Left renal cortex interstitium (tissue), 4 donors: ENCODE measurements around the gene PCDH1. TPM values are rescaled to one million over a fixed set of nuclear protein-coding genes. Genes with fewer than 3 reads are reported as not detected.
A peak's percentile ranks its signal among the peaks of the same experiment; 100 is the strongest.

Experiments used
- DNase-seq, 4 donors: peaks; one replicate each; pipeline ENCODE4 v3.0.0-alpha.2; 2013; ENCODE audit warnings: low read depth in 4 of 4, low spot score in 2 of 4, missing footprints in 1 of 4
- polyA plus RNA-seq, 4 donors: library from polyadenylated mRNA; unstranded; fragments of 120-200 nt; gene quantifications; one replicate each; pipeline ENCODE4 v1.2.1, GENCODE V29; 2013; ENCODE audit not compliant: insufficient read length in 4 of 4

PCDH1 gene
- polyA plus RNA-seq, 4 donors, result 19.7 to 29.1 (median 26.9) TPM

- DNase-seq, result no peak
Measured at GRCh38 chr5:141857226-141857625, 21.0 kb downstream of the PCDH1 start.

- no peak for DNase-seq
Measured at GRCh38 chr5:141856037-141856790, 22.0 kb downstream of the PCDH1 start.

GRCh38 chr5:141855265-141856036, 22.8 kb downstream of the PCDH1 start:
- DNase-seq, result no peak

DNA sequence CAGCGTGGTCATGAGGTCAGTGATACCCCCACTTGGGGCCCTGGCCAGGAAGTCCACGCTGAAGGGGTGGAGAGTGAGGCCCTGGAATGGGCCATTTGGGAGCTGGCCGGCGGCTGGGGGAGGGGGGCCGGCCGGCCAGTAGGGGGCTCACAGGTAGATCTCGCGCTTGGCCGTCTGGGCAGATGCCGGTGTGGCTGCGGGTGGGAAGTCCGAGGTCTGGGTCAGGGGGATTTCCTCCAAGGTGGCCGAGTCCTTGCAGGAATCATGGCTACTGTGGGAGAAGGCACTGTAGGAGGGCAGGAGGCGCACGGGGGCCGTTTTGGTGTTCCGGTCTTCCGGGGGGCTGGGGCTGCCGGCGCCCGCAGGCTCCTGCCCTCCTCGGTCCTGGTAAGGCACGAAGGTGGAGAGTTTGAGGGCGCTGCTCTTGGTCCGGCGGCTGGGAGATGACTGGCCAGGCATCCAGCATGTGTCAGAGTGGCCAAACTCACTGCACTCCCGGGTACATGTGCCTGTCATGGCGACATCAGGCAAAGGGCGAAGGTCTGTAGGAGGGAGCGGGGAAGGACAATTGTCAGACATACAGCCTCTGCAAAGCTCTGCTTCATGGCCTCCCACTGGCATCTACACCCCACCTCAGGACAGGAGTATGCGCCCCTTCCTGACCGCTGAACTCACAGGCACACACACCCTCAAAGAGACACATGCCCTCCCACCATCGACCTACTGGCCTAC, 24.1 kb downstream of the PCDH1 start:
- DNase-seq, result no peak

GRCh38 chr5:141852448-141852847, 25.8 kb downstream of the PCDH1 start:
- DNase-seq, result no peak

DNA sequence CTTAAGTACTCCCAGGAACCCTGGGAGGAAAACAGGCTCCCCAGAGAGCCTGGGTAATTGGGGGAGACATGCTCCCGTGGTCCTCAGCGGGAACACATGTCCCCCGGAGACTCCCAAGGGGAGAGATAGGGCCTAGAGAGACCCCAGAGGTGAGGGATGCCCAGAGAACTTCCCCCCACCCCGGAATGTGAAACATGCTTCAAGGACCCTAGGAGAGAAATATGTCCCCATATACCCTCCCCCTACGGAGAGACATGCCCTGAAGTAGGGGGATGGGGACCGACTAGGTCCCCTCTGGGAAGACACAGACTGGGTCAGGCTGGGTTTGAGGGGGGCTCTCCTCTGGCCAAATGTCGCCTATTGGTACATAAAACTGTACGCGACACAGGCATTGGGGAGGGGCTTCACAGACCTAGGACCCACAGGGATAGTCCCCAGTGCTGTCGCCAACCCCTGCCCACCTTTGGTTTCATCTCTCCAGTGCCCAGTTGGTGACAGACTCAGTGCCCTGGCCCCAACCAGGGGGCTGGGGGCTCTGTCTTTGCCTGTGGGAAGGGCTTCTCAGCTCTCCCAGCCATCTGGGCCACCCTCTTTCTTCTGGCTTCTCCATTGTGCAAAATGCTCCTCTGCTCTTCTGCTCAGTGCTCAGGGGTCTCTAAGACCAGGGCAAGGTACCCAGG, 26.9 kb downstream of the PCDH1 start:
- DNase-seq, result no peak

DNA sequence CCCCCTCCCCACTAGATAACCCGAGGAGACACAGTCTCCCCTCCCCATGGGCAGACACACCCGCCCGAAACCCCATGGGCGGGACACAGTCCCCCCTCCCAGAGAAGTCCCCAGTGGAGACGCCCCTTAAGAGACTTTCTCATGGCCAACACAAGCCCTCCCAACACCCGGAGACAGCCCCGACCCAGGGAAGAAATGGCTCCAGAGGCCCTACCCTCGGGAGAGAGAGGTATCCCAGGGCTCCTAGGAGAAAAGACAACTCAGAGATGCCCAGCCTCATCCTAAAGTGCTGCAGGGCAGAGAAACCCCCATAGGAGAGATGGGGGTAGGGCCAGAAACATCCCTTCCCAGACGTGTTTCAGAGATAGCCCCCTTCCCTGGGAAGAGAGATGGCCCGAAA, 27.4 kb downstream of the PCDH1 start:
- DNase-seq, result no peak

GRCh38 chr5:141850244-141850768, 27.9 kb downstream of the PCDH1 start:
- DNase-seq, result no peak

DNA sequence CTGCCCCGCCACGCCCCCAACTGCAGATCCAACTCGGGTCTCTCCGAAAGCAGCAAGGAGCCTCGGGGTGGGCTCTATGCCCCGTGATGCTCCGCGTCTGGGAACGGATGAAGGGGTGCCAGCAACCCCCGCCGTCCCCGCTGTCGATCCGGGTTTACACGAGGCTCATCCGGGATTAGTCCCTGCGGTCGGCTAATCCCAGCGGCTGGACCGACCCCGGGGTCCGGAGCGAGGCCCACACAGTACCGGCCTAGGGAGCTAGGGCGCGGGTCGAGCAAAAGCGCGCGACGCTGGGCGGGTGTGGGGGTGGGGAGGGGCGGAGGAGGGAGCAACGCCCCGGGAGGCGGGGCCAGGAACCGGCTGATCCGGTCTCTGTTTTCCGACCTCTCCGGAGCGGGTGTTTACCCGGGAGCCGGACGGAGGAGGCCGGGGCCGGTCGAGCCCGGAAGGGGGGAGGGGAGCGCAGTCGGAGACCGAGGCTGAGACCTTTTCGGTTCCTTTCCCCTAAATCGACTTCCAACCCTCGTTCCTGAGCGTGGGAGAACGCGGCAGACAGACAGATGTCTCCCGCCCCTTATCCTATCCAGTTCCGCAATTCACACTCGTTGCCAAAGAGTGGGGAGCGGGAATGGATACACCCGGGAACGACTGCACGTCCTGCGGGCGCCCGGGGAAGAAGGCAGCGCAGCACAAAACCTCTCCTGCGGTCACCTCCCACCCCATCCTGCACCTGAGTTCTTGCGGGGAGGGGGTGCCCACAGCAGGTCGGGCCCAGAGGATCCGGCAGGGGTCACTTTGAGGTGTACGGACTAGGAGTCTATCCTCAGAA, 28.6 kb downstream of the PCDH1 start:
- peak; percentile 75 to 81 (median 78) for DNase-seq

GRCh38 chr5:141848744-141849414, 29.3 kb downstream of the PCDH1 start:
- no peak for DNase-seq

- DNase-seq, result no peak
Measured at GRCh38 chr5:141846031-141846430, 32.2 kb downstream of the PCDH1 start.

DNA sequence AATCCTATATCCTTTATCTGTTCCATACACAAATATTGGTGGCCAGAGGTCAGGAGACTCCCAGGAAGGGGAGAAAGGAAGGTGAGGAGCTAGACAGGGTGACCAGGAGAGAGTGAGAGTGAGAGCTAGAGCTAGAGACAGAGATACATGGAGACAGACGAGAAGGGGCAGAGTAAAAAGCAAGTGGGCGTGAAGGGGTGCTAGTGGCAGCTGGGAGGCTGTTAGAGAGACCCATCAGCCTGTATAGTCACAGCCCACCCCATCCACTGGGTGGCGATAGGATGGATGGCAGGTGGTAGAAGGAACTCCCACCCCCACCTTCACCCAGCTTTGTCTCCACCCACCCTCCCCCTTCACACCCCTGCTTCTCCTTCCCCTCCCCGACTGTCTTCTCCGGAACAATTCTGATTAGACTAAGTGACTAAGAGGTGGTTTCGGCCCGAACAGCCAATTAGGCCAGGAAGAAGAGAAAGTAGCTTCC, 32.8 kb downstream of the PCDH1 start:
- DNase-seq, result no peak

DNA sequence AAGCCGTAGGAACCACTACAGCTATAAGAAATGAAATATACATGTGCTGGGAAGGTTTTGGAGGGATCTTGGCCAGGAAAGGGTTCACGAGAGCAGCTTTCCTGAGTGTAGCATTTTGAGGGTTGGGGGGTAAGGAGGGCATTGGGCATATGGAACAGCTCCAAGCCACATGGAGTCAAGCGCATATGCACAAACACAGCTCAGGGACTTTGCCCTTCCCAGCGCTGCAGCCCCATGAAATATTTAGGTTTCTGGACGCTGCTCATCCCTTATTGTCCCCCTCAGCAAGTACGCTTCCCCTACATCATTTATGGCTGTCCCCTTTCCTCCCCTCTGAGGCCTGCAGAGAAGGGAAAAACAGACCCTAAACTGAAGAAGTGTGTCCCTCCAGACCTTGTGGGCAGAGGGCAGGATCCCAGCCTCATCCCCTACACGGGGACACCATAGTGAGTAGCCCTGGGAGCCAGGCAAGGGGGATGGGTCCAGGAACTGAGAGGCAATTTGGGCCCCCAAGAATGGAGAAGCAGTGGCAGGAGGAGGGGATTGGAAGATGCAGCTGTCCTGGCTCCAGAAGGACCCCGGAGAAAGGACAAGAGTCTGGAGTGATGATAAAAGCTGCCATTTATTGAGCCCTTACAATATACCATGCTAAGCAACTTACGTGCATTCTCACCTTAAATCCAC, 33.7 kb downstream of the PCDH1 start:
- no peak for DNase-seq

DNA sequence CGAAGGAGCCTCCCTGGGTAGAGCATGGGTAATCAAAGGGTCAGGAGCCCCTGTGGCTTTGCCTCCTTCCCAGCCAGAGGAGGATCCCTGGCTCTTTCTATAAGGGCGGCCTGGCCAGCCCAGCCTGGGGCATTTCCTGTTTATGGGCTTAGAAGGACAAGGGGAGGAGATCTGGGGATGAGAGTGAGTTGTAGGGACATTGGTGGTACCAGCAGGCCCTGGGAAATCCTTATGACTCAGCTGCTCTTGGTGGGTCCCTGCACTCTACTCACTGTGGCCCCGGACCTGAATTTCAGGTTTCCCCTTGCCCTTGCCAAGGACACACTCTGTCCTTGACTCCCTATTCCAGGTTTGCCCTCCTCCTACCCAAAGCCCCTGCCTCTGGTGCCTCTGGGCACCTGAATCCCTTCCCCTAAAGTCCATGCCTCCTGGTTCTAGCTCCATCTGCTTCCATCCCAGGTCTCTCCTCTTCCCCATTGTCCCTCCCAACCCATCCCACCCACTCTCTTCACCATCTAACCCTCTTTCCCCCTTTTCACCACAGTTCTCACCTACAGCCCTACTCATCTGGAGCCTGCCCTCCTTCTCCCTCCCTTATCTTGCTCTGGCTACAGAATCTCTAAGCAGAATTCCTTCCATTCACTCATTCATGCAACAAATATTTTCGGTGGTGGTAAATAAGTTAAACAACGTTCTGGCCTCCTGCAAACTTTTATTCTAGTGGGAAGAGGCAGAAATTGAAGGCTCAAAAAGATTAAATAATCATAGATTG, 34.9 kb downstream of the PCDH1 start:
- DNase-seq, result no peak

DNA sequence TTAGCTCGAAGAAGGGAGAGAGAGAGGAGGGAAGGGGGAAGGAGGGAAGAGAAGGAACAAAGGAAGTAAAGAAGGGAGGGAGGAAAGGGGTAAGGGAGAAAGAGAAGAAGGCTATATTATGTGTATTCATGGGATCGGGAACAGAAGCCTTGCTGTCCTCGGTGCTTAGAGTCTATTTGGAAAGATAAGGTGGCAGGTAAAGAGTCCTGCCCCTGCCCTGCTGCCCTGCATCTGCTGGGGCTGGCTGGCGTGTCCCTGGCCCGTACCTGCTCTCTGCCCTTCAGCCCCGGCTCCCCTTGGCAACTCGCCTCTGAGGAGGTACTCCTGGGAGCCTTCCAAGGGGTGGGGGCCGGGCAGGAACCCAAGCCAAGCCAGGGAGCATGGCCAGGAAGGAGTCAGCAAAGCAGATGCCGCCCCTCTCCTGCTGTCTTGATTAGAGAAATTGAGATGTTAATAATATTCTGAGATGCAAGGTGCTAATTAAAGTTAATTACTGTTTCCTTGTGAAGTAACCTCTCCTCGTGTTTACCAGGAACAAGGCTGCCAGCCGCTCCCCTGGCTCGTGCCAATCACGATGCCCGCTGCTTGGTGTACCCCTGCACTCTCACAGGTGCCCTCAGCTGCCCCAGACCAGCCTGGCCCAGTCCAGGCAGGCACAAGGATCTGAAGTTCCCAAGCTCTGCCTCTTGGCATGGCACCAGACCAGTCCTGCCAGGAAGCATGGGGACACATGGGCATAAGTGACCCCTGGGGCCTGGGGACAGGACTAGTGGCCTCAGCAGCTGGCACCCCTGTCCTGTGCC, 36.6 kb downstream of the PCDH1 start:
- no peak for DNase-seq

- DNase-seq, result no peak
Measured at GRCh38 chr5:141840826-141841360, 37.3 kb downstream of the PCDH1 start.
